Prostate gland (tissue), 2 donors: ENCODE data around the gene ABTB2.

ENCODE experiments used
- CTCF ChIP-seq, 4 experiments: fragments of 200-600 bp in 2 of 4; fragments of 450-650 bp in 2 of 4; sonication (generic) in 2 of 4; IDR thresholded peaks; 1 replicate in 3 of 4; 2 replicates in 1 of 4; pipeline ENCODE4 v1.5.1; 2016 to 2019; ENCODE audit warnings: antibody characterized with exemption in 4 of 4, mild to moderate bottlenecking in 2 of 4, moderate library complexity in 2 of 4
- POLR2A ChIP-seq: fragments of 450-650 bp; IDR thresholded peaks from one replicate; pipeline ENCODE4 v1.6.1; 2016; ENCODE audit warnings: antibody characterized with exemption, mild to moderate bottlenecking
- POLR2AphosphoS5 ChIP-seq: sonication (generic); formaldehyde crosslinking; IDR thresholded peaks from one replicate; pipeline ENCODE4 v1.6.1; 2017; ENCODE audit warnings: antibody characterized with exemption

GRCh38 chr11:34324466-34324865 lies 33.3 kb downstream of the ABTB2 start:
- TF ChIP-seq CTCF (IDR thresholded peaks at IDR 0.05) (no peak), POLR2A (no peak), POLR2AphosphoS5 (no peak)
